ENCODE data around the gene MAD1L1.

The MAD1L1 gene

DNA sequence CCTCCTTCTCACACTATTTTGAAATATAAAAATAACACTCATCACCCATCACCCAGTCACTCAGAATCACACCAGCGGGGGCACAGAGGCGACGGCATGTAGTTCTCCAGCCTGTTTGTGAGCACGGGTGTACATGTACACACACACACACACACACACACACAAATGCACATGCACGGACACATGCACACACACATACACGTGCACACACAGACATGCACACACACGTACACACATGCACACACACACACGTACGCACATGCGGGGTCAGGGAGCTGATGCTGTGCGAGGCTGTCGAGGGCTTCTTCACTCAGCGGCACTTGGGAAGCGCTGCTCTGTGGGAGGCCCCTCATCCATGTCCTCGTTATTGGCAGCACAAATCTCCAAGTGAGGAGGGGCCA is 383.8 kb downstream of the MAD1L1 start:
- no peak overlapping the region for H3K4me3 ChIP-seq (ENCODE audit: low read depth, low read length)
- no peak overlapping the region for H2BK5ac ChIP-seq (ENCODE audit: low read depth, low read length, poor library complexity)
- no peak overlapping the region for H4K12ac ChIP-seq (ENCODE audit: low read depth, low read length)
- no peaks in the 10 kb centered on the region for H3K79me2 ChIP-seq (ENCODE audit: control insufficient read depth, insufficient read depth, low read length, poor library complexity)
- no peak overlapping the region for H3K4ac ChIP-seq (ENCODE audit: low read depth, low read length)
- no peaks in the 10 kb centered on the region for H3K79me1 ChIP-seq (ENCODE audit: low read length)
- no peak for DNase-seq
- no peak overlapping the region for H2BK120ac ChIP-seq (ENCODE audit: insufficient read depth, low read length, poor library complexity)
- no peak overlapping the region for H2AFZ ChIP-seq (ENCODE audit: insufficient read depth, low read length, poor library complexity)
- H3K27ac ChIP-seq (ENCODE audit: low read depth, low read length), result no peak overlapping the region
- no peak overlapping the region for H3K14ac ChIP-seq (ENCODE audit: low read length)
- no peak overlapping the region for H3K9ac ChIP-seq (ENCODE audit: low read length)
- H4K91ac ChIP-seq (ENCODE audit: low read depth, low read length), result no peak overlapping the region
- WGBS (ENCODE audit: extremely low coverage, insufficient coverage, insufficient read length), result no CpG with 5 or more reads among the region's 15 CpGs
- no peak overlapping the region for H4K8ac ChIP-seq (ENCODE audit: low read depth, low read length)
- no peak overlapping the region for H3K4me2 ChIP-seq (ENCODE audit: low read length)
- H3K18ac ChIP-seq (ENCODE audit: low read length), result no peak overlapping the region
- H3K36me3 ChIP-seq (ENCODE audit: control insufficient read depth in 1 of 2, insufficient read depth in 2 of 2, low read length in 2 of 2), result peaks cover 0 to 2% of the 10 kb centered on the region in 2 experiments
- no peaks in the 10 kb centered on the region for H3K9me3 ChIP-seq (ENCODE audit: insufficient read depth, low read depth, low read length)
- no peak overlapping the region for H3K23ac ChIP-seq (ENCODE audit: low read length)
- H3K4me1 ChIP-seq (ENCODE audit: control insufficient read depth in 1 of 2, insufficient read depth in 2 of 2, low read length in 2 of 2), result peaks cover 0 to 5% of the 10 kb centered on the region in 2 experiments
- H2AK5ac ChIP-seq (ENCODE audit: low read length), result no peak overlapping the region
- no peaks in the 10 kb centered on the region for H3K27me3 ChIP-seq (ENCODE audit: insufficient read depth, low read length)
- H2BK12ac ChIP-seq (ENCODE audit: low read length), result no peak overlapping the region

DNA sequence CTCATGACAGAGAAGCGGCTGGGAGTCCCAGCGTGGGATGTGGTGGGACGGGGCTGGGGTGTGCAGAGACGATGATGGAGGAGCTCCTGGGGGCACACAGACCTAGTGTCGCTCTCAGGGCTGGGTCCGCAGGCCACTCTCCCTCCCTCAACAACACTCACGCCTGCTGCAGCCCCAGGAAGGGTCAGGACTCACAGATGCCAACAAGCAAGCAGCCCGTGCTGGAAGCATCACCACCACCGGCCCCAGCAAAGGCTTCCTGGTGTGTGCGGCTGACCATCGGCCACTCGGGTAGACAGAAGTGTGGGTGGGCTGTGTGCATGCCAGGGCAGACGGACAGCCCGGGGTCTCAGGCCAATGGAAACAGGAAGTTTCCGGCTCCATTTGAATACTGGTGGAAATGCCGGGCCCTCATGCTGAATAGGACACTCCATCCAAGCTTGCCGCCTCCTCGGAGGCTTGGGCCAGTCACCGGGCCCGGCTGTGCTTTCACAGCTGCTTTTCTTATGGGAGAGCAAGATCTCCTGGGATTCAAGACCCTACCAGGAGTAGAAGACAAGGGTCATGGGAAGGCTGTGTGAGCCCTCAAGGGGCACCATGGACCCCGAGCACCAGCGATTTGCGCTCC is 384.6 kb downstream of the MAD1L1 start:
- Histone ChIP-seq H2AFZ (ENCODE audit: insufficient read depth, low read length, poor library complexity) (no peak overlapping the region), H3K18ac (ENCODE audit: low read length) (no peak overlapping the region), H3K4ac (ENCODE audit: low read depth, low read length) (no peak overlapping the region), H3K23ac (ENCODE audit: low read length) (no peak overlapping the region), H2BK12ac (ENCODE audit: low read length) (no peak overlapping the region), H3K9ac (ENCODE audit: low read length) (no peak overlapping the region), H4K8ac (ENCODE audit: low read depth, low read length) (no peak overlapping the region), H3K9me3 (ENCODE audit: insufficient read depth, low read depth, low read length) (no peaks in the 10 kb centered on the region), H3K27ac (ENCODE audit: low read depth, low read length) (no peak overlapping the region), H3K4me3 (ENCODE audit: low read depth, low read length) (no peak overlapping the region), H4K12ac (ENCODE audit: low read depth, low read length) (no peak overlapping the region), H2BK5ac (ENCODE audit: low read depth, low read length, poor library complexity) (no peak overlapping the region), H3K79me2 (ENCODE audit: control insufficient read depth, insufficient read depth, low read length, poor library complexity) (no peaks in the 10 kb centered on the region), H4K91ac (ENCODE audit: low read depth, low read length) (no peak overlapping the region), H3K36me3 (ENCODE audit: control insufficient read depth in 1 of 2, insufficient read depth in 2 of 2, low read length in 2 of 2) (peaks cover 0 to 2% of the 10 kb centered on the region in 2 experiments), H2AK5ac (ENCODE audit: low read length) (no peak overlapping the region), H2BK120ac (ENCODE audit: insufficient read depth, low read length, poor library complexity) (no peak overlapping the region), H3K14ac (ENCODE audit: low read length) (no peak overlapping the region), H3K4me2 (ENCODE audit: low read length) (no peak overlapping the region), H3K79me1 (ENCODE audit: low read length) (no peaks in the 10 kb centered on the region), H3K4me1 (ENCODE audit: control insufficient read depth in 1 of 2, insufficient read depth in 2 of 2, low read length in 2 of 2) (peaks cover 0 to 5% of the 10 kb centered on the region in 2 experiments), H3K27me3 (ENCODE audit: insufficient read depth, low read length) (no peaks in the 10 kb centered on the region)
- WGBS (ENCODE audit: extremely low coverage, insufficient coverage, insufficient read length), result no CpG with 5 or more reads among the region's 23 CpGs
- DNase-seq, result no peak

DNA sequence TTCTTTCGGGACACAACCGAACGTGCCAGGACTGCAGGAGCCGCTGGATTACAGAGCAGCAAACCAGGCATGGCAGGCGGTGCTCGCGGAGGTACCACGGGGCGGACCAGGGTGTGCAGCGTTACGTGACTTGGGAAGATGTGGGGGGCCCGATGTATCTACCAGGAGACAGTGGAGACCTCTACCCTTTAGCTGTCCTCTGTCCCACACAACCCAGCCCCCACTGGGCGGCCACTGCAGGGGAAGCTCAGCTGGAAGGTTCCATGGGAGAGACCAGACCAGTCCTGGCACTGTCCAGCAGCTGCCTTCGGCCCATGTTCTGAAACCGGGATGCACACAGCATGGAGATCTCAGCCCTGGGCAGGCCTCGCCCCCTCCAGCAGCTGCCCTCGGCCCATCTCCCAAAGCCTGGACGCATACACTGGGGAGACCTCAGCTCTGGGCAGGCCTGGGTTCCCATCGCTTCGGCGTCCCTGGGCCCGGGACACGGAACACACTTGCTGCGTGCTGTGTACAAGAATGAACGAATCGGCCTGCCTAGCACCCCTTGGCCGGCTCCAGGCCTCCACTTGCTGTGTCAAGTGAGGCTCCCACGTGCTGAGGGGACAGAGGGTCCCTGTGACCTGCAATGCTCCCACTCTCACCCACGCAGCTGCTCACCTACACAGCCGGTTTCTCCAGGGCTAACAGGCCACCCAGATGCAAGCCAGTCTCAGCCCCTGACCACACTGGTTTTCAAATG is 385.3 kb downstream of the MAD1L1 start:
- Histone ChIP-seq H3K79me2 (ENCODE audit: control insufficient read depth, insufficient read depth, low read length, poor library complexity) (no peaks in the 10 kb centered on the region), H2BK120ac (ENCODE audit: insufficient read depth, low read length, poor library complexity) (no peak overlapping the region), H3K79me1 (ENCODE audit: low read length) (no peaks in the 10 kb centered on the region), H3K27me3 (ENCODE audit: insufficient read depth, low read length) (no peaks in the 10 kb centered on the region), H3K18ac (ENCODE audit: low read length) (no peak overlapping the region), H2AFZ (ENCODE audit: insufficient read depth, low read length, poor library complexity) (no peak overlapping the region), H3K36me3 (ENCODE audit: control insufficient read depth in 1 of 2, insufficient read depth in 2 of 2, low read length in 2 of 2) (peaks cover 0 to 2% of the 10 kb centered on the region in 2 experiments), H2AK5ac (ENCODE audit: low read length) (no peak overlapping the region), H3K4me1 (ENCODE audit: control insufficient read depth in 1 of 2, insufficient read depth in 2 of 2, low read length in 2 of 2) (peaks cover 0 to 5% of the 10 kb centered on the region in 2 experiments), H2BK12ac (ENCODE audit: low read length) (no peak overlapping the region), H3K27ac (ENCODE audit: low read depth, low read length) (no peak overlapping the region), H3K9me3 (ENCODE audit: insufficient read depth, low read depth, low read length) (no peaks in the 10 kb centered on the region), H3K4me3 (ENCODE audit: low read depth, low read length) (no peak overlapping the region), H3K4me2 (ENCODE audit: low read length) (no peak overlapping the region), H3K9ac (ENCODE audit: low read length) (no peak overlapping the region), H4K8ac (ENCODE audit: low read depth, low read length) (no peak overlapping the region), H2BK5ac (ENCODE audit: low read depth, low read length, poor library complexity) (no peak overlapping the region), H3K23ac (ENCODE audit: low read length) (no peak overlapping the region), H4K91ac (ENCODE audit: low read depth, low read length) (no peak overlapping the region), H4K12ac (ENCODE audit: low read depth, low read length) (no peak overlapping the region), H3K4ac (ENCODE audit: low read depth, low read length) (no peak overlapping the region), H3K14ac (ENCODE audit: low read length) (no peak overlapping the region)
- WGBS (ENCODE audit: extremely low coverage, insufficient coverage, insufficient read length), result no CpG with 5 or more reads among the region's 30 CpGs
- DNase-seq, result no peak

DNA sequence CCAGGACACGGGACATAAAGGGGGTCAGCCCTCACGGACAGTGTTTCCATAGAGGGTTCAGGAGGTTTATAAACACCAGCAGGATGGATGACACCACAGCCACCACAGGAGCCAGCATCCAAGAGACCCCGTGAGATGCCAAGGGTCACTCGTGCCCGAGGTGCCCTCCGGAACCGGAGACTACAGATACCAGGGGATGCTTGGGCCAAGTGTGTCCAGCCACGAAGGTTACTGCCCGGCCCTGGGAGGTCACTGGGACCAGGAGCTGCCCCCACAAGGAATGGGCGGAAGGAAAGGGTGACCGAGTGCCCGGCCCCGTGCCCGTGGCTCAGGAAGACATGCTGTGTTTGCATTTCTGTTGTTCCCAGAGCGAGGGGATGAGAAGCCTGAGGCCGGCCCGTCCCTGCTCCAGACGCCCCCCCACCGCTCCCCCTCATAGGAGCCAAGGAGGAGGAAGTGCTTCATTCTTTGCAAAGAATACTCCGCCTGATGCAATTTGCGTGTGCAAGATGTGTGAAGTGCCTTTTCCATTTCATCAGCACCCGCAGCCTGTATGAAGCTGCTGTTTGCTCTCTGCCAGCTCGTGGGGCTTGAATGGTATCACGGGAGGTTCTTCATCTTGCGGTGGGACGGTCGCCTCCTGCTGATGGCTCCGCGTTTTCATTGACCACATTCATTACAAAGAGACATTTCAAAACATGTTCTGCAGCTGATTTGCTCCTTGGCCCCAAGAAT is 386.2 kb downstream of the MAD1L1 start:
- no peaks in the 10 kb centered on the region for H3K79me2 ChIP-seq (ENCODE audit: control insufficient read depth, insufficient read depth, low read length, poor library complexity)

More for the DNA sequence above, 386.2 kb downstream of the MAD1L1 start:
- Histone ChIP-seq H3K27ac (ENCODE audit: low read depth, low read length) (no peak overlapping the region), H3K27me3 (ENCODE audit: insufficient read depth, low read length) (no peaks in the 10 kb centered on the region), H2AK5ac (ENCODE audit: low read length) (no peak overlapping the region), H2BK5ac (ENCODE audit: low read depth, low read length, poor library complexity) (no peak overlapping the region), H3K4me2 (ENCODE audit: low read length) (no peak overlapping the region), H3K36me3 (ENCODE audit: control insufficient read depth in 1 of 2, insufficient read depth in 2 of 2, low read length in 2 of 2) (peaks cover 0 to 2% of the 10 kb centered on the region in 2 experiments), H3K4me3 (ENCODE audit: low read depth, low read length) (no peak overlapping the region), H3K14ac (ENCODE audit: low read length) (no peak overlapping the region), H4K12ac (ENCODE audit: low read depth, low read length) (no peak overlapping the region), H3K9me3 (ENCODE audit: insufficient read depth, low read depth, low read length) (no peaks in the 10 kb centered on the region), H2AFZ (ENCODE audit: insufficient read depth, low read length, poor library complexity) (no peak overlapping the region), H3K9ac (ENCODE audit: low read length) (no peak overlapping the region), H4K91ac (ENCODE audit: low read depth, low read length) (no peak overlapping the region), H2BK120ac (ENCODE audit: insufficient read depth, low read length, poor library complexity) (no peak overlapping the region), H2BK12ac (ENCODE audit: low read length) (no peak overlapping the region), H3K4ac (ENCODE audit: low read depth, low read length) (no peak overlapping the region), H3K23ac (ENCODE audit: low read length) (no peak overlapping the region), H3K4me1 (ENCODE audit: control insufficient read depth in 1 of 2, insufficient read depth in 2 of 2, low read length in 2 of 2) (peaks cover 0 to 3% of the 10 kb centered on the region in 2 experiments), H3K18ac (ENCODE audit: low read length) (no peak overlapping the region), H3K79me1 (ENCODE audit: low read length) (no peaks in the 10 kb centered on the region), H4K8ac (ENCODE audit: low read depth, low read length) (no peak overlapping the region)
- no CpG with 5 or more reads among the region's 29 CpGs for WGBS (ENCODE audit: extremely low coverage, insufficient coverage, insufficient read length)
- DNase-seq, result no peak

All from trophoblast cell (in vitro differentiated cells and primary cell).